ENCODE data around the gene TBC1D2B.
"Not testable (repeated sequence)": the region's sequence is repeated elsewhere in the genome, so short reads cannot be mapped to it uniquely, and the experiment has no call there.

TBC1D2B gene

DNA sequence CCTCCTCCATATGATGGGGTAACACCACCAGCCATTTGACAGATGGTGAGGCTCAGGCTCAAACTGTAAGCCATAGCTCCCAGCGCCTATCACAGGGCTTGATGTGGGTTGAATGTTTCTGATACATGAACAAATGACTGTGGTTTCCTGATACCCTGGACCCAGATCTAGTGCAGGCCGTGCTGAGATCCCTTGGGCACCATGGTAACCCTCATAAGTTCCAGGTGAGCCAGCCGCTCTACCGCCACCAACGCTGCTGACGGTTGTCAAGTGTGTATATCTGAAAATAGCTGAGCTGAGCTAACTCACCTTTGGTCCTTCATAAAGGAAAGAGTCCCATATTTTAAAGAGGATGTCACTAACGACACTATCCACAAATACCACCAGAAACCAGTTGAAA, 74.5 kb downstream of the TBC1D2B start:
- DNase-seq (ENCODE audit: low read depth) = no peak

- DNase-seq (ENCODE audit: low read depth) = no peak
Measured at GRCh38 chr15:78001656-78002055, 75.9 kb downstream of the TBC1D2B start.

GRCh38 chr15:78000927-78001249, 76.6 kb downstream of the TBC1D2B start:
- DNase-seq (ENCODE audit: low read depth) = no peak

DNA sequence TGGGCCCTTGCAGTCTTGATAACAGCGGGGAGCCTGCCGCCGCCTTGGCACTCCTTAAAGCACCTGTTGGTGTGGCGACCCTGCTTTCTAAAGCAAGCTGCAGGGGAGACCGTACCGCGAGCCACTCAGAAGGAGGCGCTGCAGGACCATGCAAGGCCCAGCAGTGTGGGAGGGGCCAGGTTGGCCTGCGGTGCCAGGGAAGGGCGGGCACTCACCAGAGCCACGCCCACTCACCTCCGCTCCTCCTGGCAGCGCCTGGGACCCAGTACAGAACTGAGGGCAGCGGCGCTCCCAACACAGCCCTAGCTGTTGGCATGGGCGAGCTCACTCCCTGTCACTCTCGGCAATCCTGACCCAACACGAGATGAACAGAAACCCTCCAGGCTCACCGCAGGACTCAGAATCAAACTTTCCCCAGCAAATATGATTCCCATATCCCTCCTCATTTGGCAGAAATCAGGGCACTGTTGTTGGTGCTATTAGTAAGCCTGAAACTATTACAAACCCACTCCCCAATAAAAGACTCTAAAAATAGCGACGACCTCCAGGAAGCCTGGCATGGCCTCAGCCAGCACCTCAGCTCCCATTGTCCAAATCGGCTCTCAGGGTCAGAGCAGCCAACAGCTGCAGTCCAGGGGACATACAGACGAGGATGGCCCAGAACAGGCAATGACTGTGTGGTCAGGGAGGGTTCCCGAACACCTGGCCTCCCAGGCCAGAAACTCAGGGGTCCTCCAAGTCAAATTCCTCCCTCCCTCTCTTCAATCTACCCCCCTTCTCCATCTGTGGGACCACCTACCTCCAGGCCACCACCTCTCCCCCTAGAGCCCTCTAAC, 77.2 kb downstream of the TBC1D2B start:
- peak; percentile 57 for DNase-seq (ENCODE audit: low read depth)

- DNase-seq (ENCODE audit: low read depth) = no peak
Measured at GRCh38 chr15:77999486-77999885, 78.0 kb downstream of the TBC1D2B start.

GRCh38 chr15:77998592-77998991, 78.9 kb downstream of the TBC1D2B start:
- no peak for DNase-seq (ENCODE audit: low read depth)

DNA sequence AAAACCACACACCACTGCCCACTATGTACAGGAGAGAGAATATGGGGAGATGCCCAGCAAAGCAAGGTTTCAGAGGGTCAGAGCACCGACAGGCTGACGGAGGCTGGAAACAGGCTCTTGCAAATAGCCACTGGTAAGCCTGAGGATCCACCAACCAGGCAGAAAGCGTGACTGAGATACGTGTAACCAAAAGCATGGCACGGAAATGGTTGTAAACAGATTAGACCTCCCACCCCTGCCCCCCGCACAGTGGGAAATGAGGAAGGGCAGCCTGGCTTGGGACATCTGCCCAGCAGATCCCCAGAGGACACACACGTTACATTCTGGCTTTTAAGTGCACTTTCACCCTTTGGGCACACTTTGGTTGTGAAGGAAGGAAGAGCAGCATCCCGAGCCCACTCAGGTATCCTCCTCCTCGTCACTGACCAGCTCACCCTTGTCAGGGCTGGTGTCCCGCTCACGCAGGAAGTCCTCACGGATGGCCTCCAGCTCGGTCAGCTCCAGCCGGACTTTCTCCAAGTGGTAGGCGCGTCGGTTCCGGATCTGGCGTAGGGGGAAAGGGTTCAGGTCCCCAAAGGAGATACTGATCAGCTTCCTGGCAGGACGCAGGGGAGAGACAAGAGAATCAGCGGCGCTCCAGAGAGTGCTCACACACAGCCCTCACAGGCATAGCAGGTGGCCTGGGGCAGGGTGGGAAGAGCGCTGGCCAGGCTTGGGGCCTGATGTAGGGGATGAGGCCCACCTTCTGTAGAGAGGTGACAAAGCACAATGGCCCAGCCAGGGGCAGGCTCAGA, 79.6 kb downstream of the TBC1D2B start:
- not testable (repeated sequence) for DNase-seq (ENCODE audit: low read depth)

- not testable (repeated sequence) for DNase-seq (ENCODE audit: low read depth)
Measured at GRCh38 chr15:77997221-77997620, 80.3 kb downstream of the TBC1D2B start.

DNA sequence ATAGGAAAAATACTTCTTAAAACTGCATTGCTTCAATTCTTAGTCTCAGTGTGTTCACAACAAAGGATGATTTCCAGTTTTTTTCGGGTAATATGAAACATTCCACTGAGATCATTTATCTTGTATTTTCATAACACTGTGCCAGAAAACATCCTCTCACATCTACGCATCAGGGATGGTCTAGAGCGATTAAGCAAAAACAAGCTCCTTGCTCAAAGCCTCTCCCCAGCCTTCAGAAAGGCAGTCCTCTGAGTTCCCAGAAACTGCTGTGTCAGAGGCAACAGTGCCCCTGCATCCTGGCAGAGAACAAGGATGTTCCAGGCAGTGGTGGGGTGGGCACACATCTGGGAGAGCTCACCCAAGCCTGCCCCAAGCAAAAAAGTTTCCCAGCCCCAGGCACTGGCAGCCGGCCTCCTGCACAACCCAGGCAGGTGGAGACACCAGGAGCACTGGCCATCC, 80.8 kb downstream of the TBC1D2B start:
- DNase-seq (ENCODE audit: low read depth) = not testable (repeated sequence)

DNA sequence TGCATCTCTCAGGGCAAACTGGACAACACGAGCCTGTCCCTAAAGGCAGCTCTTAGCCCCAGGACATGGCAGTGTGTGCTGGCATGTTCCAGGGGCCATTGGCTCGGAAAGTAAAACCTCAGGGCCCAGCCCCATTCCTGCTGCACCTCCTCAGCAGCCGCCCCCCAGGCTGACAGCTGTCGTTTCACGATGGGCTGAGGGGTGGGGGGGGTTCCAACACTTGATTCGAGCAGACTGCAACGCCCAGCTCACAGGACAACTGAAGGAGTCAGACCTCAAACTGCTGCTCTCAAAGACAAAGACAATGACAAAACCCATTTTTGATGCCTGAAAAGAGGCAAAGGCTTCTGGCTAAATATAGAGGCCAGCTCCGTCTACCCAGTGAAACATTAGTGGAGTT, 81.3 kb downstream of the TBC1D2B start:
- not testable (repeated sequence) for DNase-seq (ENCODE audit: low read depth)

DNA sequence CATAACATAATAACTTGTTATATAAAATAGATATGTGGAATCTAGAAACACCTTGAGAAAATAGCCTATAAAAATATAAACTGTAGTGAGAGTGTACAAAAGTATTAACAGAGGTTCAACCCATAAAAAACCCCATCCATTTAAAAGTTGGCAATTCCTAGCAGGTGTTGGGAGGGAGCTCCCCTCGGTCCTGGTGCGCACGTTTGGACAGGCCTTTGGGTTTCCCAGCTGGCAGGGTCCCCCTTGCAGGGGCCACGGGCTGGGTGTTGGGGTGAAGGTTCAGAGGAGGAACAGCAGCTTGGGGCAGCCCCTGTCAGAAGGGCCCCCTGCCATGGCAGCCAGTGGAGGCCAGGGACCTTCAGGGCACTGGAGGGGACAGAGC, 82.0 kb downstream of the TBC1D2B start:
- not testable (repeated sequence) for DNase-seq (ENCODE audit: low read depth)

DNA sequence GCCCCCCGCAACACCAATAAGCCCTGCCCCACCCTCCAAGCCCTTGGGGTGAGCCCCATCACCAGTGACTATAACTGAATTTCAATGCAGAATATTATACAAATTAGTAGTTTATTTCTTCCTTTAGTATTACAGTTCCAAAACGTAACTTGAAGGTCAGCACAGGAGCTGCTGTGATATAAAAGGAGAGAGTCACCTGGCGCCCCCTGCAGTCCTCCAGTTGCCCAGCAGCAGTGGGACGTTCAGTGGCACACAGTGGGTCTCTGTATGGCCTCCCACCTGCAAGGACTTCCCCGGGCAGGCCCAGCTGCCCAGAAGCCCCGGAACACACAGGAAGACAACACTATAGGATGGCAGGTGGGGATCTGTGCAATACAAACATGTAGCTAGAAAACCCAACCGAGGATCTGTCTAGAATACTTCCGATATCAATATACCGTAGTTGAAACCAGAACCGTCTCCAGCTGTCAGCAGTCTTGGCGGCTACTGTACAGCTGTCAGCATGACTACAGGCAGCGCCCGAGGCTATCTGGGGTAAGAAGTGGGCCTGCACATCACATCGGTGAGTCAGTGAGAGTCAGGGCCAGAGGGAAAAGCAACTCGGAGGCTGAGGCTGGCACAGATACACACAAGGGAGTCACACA, 82.5 kb downstream of the TBC1D2B start:
- peak; percentile 95 for DNase-seq (ENCODE audit: low read depth)

DNA sequence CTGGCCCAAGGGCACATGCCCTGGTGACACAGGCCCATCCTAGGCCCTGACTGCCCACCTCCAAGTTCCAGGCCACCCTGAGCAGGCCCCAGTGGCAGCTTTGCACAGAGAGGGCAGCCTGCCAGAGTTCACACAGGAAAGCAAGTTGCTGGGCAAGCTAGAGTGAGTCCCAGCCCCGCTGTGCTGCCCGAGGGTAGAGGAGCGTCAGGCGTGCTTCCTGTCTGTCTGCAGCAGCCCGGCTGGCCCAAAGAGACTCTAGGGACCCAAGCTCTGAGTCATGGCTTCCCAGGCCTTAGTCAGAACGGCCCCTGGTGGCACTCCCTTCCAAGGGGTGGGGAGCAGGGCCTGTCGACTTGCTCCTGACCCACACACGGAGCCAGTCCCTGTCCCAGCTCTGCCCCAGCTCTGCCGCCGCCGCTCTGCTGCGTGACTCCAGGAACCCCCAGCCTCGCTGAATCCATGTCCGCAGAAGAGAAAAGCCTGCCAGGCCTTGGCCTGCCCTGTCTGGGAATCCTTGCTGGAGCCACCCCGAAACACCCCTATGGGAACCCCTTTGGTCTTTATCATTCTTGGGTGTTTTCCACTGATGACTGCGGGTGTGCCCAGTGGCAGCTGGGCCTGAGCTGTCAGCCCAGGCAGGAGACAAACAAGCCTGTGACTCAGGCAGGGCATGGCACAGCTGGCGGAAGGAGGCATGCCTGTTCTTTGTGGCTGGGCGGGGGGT, 83.4 kb downstream of the TBC1D2B start:
- peak; percentile 98 for DNase-seq (ENCODE audit: low read depth)

DNA sequence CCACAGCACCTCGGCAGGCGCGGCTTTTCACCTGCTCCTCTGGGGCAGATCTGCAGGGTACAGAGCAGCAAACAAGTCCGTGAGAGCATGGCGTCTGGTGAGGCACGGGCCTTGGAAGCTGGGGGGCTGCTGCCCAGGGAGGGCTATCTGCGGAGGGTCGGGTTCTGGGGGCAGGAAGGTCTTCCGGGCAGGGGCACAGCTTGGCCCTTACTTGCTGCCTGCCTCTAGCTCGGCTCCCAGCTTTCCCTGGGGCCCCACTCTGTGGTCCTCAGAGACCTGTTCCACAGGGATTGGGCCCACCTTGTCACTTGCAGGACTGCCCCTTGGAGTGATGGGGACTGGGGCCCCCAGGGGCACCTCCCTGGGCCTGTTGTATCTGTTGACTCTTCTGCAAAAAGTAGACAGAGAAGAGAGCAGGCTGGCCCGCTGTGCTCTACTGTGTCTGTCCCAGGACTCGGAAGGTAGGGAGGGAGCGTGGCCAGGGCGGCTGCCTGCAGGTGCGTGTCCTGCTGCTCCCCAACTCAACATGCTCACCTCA, 84.1 kb downstream of the TBC1D2B start:
- DNase-seq (ENCODE audit: low read depth) = no peak

- no peak for DNase-seq (ENCODE audit: low read depth)
Measured at GRCh38 chr15:77992356-77993222, 84.9 kb downstream of the TBC1D2B start.

DNA sequence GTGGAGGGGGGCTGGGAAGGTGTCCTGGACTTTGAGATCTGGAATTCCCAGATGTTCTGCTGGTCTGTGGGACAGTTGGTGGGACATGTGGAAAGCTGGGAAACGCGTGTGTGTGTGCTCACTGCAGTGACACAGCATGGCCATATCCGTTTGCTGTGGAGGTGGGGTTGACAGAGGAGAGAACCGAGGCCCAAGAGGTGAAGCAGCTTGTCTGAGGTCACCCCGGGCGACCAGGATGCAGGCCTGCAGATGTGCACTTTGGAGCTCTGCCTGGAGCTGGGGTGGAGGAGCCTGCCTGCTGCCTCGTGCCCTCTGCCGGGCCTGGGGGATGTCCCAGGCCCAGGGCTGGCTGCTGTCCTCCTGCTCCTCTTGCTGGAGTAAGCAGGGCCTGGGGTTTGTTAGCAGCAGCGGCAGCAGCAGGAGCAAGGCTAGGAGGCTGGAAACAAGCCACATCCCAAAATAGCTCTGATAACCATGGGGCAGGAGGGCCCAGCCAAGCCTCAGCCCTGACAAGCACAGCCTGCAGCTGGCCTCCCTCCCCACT, 85.8 kb downstream of the TBC1D2B start:
- not testable (repeated sequence) for DNase-seq (ENCODE audit: low read depth)

DNA sequence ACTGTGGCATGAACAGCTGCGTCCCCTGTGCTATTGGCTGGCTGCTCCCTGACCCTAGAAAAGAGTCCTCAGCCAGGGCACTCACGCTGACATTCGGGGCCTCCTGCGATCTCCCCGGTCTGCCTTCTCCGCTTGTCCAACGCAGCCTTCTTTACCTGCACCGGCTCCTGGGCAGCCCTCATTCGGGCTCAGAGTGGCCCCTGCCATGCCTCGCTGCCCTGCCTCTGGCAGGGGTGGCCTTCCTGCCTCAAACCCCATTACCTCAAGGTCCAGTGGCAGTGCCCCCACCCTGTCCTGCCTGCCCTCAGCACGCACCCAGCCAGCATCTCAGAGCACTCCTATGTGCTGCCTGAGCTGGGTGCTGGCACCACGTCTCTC, 86.5 kb downstream of the TBC1D2B start:
- DNase-seq (ENCODE audit: low read depth) = no peak

DNA sequence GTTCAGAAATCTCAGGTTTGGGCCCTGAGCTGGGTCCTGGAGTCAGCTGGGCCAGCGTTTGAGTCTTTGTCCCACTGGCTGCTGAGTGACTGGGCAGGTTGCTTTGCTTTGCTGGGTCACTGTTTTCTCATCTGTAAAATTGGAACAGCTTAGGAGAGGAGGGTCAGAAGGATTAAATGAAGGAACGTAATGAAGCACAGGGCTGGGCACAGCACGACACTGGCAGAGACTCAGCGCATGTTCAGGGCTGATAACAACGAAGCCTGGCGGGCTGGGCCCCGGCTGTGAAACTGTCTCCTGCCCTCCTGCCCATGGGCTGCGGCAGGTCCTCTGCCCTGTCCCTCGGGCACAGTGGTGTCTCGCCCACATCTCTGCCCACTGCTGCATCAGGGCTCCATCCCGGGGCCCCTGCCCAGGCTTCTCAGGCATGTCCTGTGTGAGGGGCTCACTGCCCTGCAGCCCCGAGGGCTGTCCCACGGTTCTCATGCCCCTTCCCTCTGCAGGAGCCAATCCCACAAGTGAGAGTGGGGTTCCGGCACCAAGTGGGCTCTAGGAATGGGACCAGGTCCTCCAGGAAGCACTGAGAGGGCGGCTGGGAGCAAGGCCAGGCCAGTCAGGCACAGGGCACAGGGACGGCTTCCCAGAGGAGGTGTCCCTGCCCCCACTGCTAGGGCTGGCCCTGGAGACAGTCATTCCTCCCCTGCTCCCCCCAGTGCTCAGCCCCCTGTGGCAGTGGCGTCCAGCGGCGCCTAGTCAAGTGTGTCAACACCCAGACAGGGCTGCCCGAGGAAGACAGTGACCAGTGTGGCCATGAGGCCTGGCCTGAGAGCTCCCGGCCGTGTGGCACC, 88.0 kb downstream of the TBC1D2B start:
- DNase-seq (ENCODE audit: low read depth) = no peak

Data from ELR (cell line).